ENCODE measurements around the gene ITGA3. TPM values are rescaled to one million over a fixed set of nuclear protein-coding genes. Genes with fewer than 3 reads are reported as not detected.

ITGA3 gene
- total RNA-seq, 1 donor from 2014 or later: 17.2 TPM

Other genes with a start within 250 kb of the ITGA3 start
- not detected for gene TAC4, start 208.0 kb upstream of the ITGA3 start, total RNA-seq
- not detected for gene DLX4, start 86.9 kb upstream of the ITGA3 start, total RNA-seq
- under 0.01 TPM for gene DLX3, start 60.9 kb upstream of the ITGA3 start, total RNA-seq
- gene PDK2, start 39.2 kb downstream of the ITGA3 start, total RNA-seq: 11.1 TPM
- gene SAMD14, start 74.0 kb downstream of the ITGA3 start, total RNA-seq: 30.5 TPM
- gene PPP1R9B, start 94.6 kb downstream of the ITGA3 start, total RNA-seq: 52.1 TPM
- gene SGCA, start 109.9 kb downstream of the ITGA3 start, total RNA-seq: 0.25 TPM
- 41.1 TPM for gene COL1A1, start 145.5 kb downstream of the ITGA3 start, total RNA-seq
- not detected for gene TMEM92, start 218.4 kb downstream of the ITGA3 start, total RNA-seq

All from temporal lobe (tissue), 1 donor.